ENCODE data around the gene LRBA.
"Not testable (repeated sequence)": the region's sequence is repeated elsewhere in the genome, so short reads cannot be mapped to it uniquely, and the experiment has no call there.

DNA sequence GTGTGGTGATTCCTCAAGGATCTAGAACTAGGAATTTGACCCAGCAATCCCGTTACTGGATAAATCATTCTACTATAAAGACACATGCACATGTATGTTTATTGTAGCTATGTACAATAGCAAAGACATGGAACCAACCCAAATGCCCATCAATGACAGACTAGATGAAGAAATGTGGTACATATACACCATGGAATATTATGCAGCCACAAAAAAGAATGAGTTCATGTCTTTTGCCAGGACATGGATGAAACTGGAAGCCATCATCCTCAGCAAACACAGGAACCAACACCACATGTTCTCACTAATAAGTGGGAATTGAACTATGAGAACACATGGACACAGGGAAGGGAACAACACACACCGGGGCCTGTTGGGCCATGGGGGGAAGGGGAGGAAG is 450.1 kb downstream of the LRBA start:
- TF ChIP-seq, protein P1, sequence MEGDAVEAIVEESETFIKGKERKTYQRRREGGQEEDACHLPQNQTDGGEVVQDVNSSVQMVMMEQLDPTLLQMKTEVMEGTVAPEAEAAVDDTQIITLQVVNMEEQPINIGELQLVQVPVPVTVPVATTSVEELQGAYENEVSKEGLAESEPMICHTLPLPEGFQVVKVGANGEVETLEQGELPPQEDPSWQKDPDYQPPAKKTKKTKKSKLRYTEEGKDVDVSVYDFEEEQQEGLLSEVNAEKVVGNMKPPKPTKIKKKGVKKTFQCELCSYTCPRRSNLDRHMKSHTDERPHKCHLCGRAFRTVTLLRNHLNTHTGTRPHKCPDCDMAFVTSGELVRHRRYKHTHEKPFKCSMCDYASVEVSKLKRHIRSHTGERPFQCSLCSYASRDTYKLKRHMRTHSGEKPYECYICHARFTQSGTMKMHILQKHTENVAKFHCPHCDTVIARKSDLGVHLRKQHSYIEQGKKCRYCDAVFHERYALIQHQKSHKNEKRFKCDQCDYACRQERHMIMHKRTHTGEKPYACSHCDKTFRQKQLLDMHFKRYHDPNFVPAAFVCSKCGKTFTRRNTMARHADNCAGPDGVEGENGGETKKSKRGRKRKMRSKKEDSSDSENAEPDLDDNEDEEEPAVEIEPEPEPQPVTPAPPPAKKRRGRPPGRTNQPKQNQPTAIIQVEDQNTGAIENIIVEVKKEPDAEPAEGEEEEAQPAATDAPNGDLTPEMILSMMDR (IDR thresholded peaks at IDR 0.05), result not testable (repeated sequence)
- TF ChIP-seq POLR2A (IDR thresholded peaks at IDR 0.05), result not testable (repeated sequence)

Data from body of pancreas (tissue), 4 donors.